AG04449 (cell line): ENCODE results near the gene FBXO31.

Source experiments
- CTCF ChIA-PET: fragments of 350-600 bp; formaldehyde crosslinking; extraction: SDS; loops from one replicate; lab custom pipeline; 2021; ENCODE audit warnings: antibody characterized with exemption; lab: Yijun Ruan, JAX
- POLR2A ChIA-PET: fragments of 400-600, 350-600 bp; formaldehyde crosslinking; extraction: SDS; loops from one replicate; lab custom pipeline; 2020; ENCODE audit warnings: antibody characterized with exemption, inconsistent platforms; lab: Yijun Ruan, JAX
- DNase-seq: peaks from one replicate; pipeline ENCODE4 v3.0.0-alpha.2; 2010; ENCODE audit warnings: low read depth, low spot score
- H3K4me3 ChIP-seq: 2 replicates; pipeline ENCODE4 v1.5.1; 2011; ENCODE audit warnings: low read depth, mild to moderate bottlenecking, control low read depth, low read length
- CTCF ChIP-seq: IDR thresholded peaks from one replicate; pipeline ENCODE4 v1.5.1; 2011; ENCODE audit warnings: mild to moderate bottlenecking, moderate library complexity, low read length, control low read depth, inconsistent platforms; ENCODE audit not compliant: insufficient read depth; ENCODE audit errors: missing control alignments

The FBXO31 gene

DNA sequence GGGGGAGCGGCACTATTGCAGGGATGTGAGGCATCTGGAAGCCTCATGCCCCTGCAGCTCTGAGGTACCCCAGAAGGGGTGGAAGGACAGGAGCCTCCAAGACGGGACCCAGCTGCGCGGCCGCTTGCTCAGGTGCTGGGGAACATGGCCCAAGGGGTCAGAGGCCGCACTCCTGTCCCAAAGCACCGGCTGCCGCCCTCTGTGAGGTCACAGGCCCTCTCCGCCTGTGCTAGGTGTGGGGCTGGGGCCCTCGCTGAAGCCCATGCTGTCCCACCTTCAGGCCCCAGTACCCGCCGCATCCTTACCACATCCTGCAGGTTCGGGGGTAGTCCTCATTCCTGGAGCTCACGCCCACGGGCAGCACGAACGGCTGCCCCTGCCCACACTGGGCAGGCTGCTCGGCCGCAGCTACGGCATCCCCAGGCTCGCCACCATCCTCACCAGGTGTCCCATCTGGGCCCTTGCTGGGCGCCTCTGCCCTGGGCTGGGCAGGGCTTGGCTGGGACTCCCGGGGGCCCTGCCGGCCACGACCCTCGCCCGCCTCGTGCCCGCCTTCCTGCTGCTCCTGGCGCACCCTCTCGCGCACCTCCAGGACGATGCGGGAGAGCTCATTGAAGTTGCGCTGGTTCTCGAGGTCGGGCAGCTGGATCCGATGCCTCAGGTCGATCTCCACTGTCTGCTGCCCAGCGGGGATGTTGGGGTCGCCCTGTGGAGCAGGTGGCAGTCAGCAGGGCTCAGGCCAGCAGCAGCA is 49.8 kb downstream of the FBXO31 start:
- POLR2A ChIA-PET = no interaction called here

DNA sequence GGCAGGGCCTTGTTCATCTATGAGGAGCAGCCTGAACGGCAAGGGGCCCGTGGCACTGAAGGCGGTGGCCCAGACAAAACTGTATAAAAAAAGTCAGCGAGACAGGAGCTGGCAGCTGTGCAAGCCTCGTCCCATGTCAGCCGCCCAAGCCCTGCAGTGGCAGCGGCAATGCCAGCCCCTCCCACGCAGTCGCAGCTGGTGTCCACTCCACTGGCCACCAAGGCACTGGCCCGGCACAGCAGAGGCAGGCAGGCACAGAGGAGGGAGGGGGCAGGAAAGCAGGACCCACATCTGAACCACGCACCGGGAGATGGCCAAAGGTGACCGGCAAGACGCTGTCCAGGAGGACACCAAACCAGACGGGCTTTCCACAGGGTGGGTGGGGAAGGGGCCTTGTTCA is 50.5 kb downstream of the FBXO31 start:
- ChIA-PET POLR2A (no interaction called here), CTCF (interaction anchor here (0.9 to 6.1 kb wide), 3 partner anchors 9 to 12 kb away, joined by 3 to 29 read pairs (median 4); no protein-coding TSS in a partner anchor)
- TF ChIP-seq CTCF = no peak
- no peak for DNase-seq
- no peak overlapping the region for H3K4me3 ChIP-seq

More for the DNA sequence above, 49.8 kb downstream of the FBXO31 start:
- CTCF ChIA-PET = interaction anchor here (0.9 to 6.1 kb wide), 4 partner anchors 8 to 12 kb away, joined by 3 to 29 read pairs (median 4); no protein-coding TSS in a partner anchor
- no peak overlapping the region for H3K4me3 ChIP-seq
- no peak for TF ChIP-seq CTCF
- DNase-seq = no peak

- POLR2A ChIA-PET = no interaction called here
- CTCF ChIA-PET = interaction anchor here (0.8 to 6.1 kb wide), 5 partner anchors 8 to 16 kb away, joined by 3 to 29 read pairs (median 4); no protein-coding TSS in a partner anchor
- H3K4me3 ChIP-seq = no peak overlapping the region
- no peak for DNase-seq
- TF ChIP-seq CTCF = no peak
These were observed 51.4 kb downstream of the FBXO31 start for GRCh38 chr16:87332150-87332549.

- POLR2A ChIA-PET = no interaction called here
- no peak overlapping the region for H3K4me3 ChIP-seq
- no peak for TF ChIP-seq CTCF
- CTCF ChIA-PET = interaction anchor here (0.9 to 6.1 kb wide), 3 partner anchors 7 to 12 kb away, joined by 3 to 29 read pairs (median 3); no protein-coding TSS in a partner anchor
- no peak for DNase-seq
These were observed 52.3 kb downstream of the FBXO31 start for GRCh38 chr16:87331241-87331801.

GRCh38 chr16:87330646-87331045 is 52.9 kb downstream of the FBXO31 start:
- ChIA-PET CTCF (no interaction called here), POLR2A (no interaction called here)
- DNase-seq = no peak
- TF ChIP-seq CTCF = no peak
- H3K4me3 ChIP-seq = no peak overlapping the region

DNA sequence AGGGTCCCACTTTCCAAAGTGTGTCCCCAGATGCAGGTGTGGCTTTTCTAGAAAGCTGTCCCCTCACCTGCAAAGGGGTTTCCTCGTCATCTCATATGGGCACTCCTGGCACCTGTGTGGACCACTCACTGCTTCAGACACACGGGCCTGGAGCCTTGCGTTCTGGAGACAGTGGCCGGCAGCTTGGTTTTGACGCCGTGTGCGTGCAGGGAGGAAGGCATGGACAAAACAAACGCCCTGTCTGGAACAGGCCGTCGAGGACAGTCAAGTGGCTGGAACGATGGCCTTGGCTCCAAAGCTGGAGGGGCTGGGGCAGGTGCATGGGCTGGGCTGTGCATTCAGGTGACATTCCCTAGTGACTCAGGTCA is 53.3 kb downstream of the FBXO31 start:
- no peak overlapping the region for H3K4me3 ChIP-seq
- ChIA-PET POLR2A (no interaction called here), CTCF (no interaction called here)
- no peak for DNase-seq
- no peak for TF ChIP-seq CTCF
